Iris pigment epithelial cell (primary cell): ENCODE measurements around the gene SYT5.
"Not testable (repeated sequence)": the region's sequence is repeated elsewhere in the genome, so short reads cannot be mapped to it uniquely, and the experiment has no call there.

Experiments used
- DNase-seq: peaks from one replicate; pipeline ENCODE4 v3.0.0-alpha.2; 2011; ENCODE audit warnings: low read depth

SYT5 gene

DNA sequence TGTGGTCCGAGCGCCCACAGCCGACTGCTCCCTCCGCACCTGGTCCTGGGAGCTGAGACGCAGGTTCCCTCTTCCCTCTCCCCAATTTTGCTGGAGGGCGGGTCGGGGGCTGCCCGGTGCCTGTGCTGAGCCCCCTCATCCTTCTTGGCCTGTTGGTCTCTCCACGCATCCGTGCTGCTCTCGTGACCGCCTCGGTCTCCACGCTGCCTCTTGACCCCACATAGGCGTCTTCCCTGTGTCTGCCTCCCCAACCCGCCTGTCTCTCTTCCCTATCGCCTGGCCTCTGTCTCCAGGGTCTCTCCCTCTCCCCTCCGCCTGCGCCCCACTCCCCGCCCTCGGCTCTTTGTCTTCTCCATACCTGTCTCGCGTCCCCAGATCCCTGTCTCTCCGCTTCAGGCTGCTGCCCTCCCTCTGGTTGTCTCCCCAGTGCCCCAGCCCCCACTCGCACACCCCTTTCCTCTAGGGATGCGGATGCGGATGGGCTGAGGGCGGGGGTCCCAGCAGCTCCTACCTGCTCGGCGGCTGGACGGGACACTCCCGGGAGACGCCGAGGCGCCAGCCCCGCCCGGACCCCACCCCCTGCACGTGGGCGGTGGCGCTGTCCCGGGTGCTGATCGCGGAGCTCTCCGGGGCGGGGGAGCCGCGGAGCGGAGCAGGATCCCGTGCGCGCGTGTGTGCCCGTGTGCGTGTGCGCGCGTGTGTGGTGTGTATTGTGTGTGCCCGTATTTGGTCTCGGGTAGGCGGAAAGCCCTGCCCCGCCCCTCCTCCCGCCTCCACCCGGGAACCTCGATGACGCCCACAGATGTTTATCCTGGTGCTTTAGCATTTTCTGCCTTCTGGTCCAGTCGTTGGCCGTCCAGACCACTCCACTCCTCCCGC, at the start of gene SYT5:
Gene SYT5, minus strand, starts transcription at position 684 of the 879 bp plus-strand sequence. CDS start 1,248 bp downstream, outside the sequence.
- DNase-seq = no peak

DNA sequence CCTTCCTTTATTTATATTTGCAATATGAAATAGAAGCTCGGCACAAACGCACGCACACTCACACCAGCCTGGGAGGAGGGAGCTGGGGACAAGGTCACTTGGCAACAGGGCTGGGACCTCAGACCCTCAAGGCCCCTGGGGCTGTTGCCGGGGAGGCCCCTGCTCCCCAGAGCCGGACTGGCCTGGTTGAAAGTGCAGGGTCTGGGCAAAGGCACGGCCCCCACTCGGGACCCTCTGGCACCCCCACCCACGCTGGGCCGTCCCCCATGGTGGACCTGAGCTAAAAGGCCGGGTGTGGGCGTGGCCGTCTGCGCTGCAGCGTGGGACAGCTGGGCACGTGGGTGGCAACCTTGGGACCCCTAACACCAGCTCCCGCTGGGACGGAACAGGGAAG, 49.7 kb upstream of the SYT5 start:
- DNase-seq = no peak

DNA sequence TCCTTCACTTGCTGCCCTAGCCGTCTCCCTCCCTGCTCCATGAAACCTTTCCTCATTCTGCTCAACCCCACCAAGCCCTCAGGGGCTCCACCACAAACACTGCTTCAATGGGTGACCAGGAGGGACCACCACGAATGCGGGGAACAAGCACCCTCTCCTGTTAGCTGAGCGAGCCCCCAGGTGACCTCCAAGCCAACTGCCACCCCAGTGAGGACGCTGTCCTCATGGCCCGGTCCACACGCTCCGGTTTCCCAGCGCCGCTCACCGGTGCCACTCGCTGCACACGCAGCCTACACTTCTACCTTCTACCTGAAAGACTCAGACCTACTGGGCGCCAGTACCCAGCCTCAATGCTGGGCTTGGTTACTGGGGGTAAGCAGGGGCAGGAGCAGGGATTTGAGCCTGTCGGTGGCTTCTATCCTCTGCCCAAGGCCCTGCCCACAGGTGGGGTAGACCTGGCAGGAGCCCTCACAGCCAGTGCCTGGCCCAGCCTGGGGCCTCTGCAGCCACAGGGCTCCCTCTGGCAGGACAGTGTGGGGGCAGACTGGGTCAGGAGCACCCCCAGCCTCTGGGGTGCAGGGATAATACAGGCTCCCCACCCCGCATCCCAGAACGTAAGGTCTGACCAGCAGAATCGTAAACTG, 49.2 kb upstream of the SYT5 start:
- no peak for DNase-seq

DNA sequence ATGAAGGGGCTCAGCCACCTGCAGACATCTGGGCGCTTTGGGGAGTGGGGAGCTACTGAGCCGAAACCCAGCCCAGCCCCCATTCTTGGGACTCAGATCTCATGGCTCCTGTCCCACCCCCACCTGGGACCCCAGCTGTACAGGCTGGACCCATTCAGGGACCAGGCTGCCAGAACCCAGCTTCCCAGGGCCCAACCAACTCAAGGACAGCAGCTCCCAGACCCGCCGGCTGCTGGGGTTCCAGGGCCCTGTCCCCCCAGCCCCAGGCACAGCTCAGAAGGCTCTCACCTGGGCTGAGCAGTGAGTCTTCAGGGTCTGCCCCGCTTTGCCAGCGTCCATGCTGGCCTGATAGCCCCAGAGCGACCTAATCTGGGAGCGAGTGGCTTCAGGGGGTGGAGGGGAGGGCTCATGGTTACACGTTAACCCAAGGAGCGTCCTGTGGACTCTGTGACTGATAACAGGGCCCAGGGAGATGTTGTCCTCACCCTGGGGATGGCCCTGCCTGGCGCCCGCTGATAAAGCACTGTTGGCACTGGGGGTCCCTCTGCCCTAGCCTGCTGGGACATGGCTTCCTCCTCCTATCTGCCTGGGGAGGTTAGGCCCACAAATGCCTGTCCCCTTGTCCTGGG, 48.4 kb upstream of the SYT5 start, which contains the start of gene TMEM86B:
Gene TMEM86B, minus strand, starts transcription at position 361 of the 629 bp plus-strand sequence. Its CDS starts 22 bp downstream, at position 339.
- DNase-seq = no peak

DNA sequence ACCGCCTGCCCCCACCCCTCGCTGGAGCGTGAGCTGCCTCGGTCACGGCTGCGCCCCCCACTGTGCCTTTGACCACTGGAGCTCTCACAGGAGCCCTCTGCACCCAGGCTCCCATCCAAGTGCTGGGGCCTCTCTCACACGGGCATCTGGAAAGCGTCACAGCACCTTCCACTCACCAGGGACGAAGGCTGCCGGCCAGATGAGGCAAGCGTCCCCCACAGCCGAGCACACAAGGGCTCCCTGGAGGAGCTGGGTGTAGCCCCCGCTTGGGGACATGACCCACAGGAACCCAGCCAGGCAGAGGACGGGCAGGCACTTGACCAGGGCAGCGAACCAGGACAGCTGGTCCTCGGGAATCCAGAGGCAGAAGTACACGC, 47.9 kb upstream of the SYT5 start:
- no peak for DNase-seq

DNA sequence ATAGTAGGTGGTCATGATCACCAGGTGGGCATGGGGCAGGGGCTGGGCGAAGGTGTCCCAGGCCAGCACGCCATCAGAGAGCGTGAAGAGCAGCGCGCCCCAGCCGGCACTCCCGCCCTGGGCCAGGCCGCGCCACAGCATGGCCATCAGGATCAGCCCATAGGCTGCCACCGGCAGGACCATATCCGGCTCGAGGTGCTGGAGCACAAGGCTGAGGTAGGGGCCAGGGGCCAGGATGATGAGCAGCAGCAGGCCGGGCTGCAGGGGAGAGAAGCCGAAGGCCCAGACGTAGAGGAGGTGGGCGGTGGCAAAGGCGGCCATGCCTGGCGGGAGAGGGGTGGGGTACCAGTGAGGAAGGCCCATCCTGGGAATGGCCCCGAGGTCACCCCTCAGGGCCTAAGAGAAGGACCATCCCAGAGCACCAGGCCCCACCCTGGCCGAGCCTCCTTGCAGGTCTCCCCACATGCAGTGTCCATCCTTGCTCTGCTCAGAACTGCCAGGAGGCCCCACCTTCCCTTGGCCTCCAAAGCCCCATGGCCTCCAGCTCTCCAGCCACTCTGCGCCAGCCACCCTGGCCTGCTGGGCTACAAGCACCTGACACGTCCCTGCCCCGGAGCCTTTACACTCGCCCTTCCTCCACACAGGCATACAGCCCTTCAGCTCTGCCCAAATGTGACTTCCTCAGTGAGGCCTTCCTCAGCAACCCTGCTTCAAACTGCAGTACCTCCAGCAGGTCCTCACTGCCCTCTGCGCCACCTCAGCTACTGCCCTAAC, 47.3 kb upstream of the SYT5 start:
- no peak for DNase-seq

DNA sequence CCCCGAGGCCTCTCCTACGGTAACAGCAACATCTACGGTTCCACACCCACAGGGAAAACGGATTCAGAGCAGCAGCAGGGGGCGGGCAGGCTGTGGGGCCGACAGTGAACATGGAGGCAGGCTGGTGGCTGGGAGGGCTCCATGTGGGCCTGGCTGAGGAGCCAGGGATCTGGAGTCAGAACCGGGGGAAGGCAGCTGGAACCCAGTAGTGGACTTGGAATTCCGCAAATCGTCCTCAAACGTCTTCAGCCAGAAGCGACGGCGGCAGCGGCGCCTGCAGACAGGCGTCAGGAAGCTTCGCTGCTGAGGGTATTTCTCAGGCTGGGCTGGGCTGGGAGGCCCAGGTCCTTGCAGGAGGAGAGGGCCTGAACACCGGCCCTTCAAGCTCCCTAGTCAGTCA, 46.7 kb upstream of the SYT5 start:
- no peak for DNase-seq

DNA sequence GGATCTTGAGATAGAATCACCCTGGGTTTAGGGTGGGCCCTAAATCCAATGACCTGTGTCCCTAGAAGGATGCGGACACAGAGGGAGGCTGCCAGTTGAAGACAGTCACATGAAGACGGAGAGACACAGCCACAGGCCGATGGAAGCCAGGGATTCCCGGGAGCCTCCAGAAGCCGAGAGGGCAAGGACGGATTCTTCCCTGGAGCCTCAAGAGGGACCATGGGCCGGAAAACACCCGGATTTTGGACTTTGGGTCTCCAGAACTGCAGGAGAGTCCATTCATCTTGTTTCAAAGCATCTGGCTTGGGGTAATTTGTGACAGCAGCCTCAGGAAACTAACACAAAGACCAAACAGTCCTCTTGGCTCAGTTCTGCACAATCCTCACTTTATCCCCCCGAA, 46.2 kb upstream of the SYT5 start:
- no peak for DNase-seq

DNA sequence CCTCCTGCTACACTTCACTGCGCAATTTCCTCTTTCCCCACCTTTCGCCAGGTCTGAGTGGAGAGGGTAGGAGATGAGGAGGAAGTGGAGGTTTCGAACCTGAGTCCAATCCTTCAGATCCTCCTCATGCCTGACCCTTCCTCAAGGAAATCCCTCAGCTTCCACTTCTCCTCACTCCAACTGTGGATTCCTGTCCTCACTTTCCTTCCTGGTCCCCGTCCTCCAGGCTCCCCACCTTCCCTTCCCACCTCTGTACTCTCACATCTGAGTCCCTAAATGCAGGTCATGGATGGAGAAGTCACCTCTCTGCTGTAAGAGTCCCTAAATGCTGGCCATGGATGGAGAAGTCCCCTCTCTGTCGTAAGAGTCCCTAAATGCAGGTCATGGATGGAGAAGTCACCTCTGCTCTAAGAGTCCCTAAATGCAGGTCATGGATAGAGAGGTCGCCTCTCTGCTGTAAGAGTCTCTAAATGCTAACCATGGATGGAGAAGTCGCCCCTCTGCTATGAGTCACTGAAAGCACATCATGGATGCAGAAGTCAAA, 45.4 kb upstream of the SYT5 start:
- no peak for DNase-seq

DNA sequence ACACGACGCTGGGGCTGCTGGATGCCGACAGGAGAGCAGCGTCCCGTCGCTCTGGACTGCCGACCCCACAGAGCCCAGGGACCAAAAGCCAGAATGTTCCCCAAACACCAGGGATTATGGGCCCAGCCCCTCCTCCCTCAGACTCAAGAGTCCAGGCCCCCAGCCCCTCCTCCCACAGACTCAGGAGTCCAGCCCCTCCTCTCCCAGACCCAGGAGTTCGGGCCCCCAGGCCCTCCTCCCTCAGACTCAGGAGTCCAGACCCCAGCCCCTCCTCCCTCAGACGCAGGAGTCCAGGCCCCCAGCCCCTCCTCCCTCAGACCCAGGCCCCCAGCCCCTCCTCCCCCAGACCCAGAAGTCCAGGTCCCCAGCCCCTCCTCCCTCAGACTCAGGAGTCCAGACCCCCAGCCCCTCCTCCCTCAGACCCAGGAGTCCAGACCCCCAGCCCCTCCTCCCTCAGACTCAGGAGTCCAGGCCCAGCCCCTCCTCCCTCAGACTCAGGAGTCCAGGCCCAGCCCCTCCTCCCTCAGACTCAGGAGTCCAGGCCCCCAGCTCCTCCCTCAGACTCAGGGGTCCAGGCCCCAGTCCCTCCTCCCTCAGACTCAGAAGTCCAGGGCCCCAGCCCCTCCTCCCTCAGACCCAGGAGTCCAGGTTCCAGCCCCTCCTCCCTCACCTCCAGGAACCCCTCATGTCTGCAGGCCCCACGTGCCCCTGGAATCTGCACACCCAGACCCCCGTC, 44.8 kb upstream of the SYT5 start:
- not testable (repeated sequence) for DNase-seq

DNA sequence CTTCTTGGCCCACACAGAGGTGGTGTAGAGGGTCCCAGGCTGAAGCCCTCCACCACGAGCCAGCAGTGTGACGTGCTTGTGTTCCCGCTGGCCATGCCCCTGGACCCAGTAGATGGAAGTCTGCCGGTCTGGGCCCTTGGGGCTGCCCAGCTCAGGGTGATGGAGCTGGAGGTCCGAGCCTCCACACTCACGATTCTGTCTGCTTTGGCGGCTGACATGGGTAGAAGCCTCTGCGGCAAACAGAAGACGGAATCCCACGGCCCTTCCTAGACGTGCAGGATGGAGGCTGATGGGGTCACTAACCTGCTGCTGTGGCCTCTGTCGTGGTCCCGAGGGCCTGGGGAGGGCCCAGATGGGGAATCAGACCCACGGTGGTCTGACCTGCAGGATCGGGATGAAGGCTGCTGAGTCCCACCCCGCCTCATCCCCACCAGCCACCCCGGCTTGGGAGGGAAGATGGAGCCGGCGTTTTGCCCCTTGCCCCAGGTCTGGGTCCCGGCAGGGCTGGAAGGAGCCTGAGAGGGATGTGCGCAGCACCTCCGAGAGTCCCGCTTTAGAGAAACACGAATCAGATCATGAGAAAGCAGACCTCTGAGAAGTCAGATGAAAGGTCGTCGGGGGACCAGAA, 44.1 kb upstream of the SYT5 start:
- no peak for DNase-seq

DNA sequence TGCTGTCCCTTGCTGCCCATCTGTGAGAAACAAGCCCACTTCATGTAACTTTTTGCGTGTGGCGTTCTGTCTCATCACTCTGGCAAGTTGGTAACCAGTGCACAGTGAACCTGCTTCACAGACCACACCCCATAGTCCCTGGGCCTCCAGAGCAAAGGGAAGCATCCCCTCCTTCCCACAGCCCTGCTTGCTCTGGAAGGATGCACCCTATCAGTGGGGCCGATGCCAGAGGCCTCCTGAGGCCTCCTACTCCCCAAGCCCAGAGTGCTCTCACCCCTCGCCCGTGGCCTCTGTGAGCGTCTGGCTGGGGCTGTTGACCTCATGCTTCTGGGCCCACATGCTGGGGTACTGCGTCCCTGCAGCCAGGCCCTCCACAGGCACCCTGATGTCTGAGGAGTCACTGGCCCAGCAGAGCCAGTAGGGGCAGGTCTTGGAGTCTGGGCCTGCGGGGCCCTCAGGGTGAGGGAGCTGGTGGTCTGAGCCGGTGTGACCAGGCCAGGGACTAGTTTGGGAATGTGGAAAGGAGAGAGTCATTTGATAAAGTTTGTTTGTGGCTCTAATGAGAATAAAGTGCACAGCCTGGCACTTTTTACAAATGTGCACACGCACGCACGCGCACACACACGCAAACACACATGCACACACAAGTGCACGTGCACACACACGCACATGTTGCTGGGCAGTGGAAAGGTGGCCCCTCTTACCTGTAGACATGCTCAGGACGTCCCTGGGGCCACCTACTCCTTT, 43.4 kb upstream of the SYT5 start:
- DNase-seq = no peak

DNA sequence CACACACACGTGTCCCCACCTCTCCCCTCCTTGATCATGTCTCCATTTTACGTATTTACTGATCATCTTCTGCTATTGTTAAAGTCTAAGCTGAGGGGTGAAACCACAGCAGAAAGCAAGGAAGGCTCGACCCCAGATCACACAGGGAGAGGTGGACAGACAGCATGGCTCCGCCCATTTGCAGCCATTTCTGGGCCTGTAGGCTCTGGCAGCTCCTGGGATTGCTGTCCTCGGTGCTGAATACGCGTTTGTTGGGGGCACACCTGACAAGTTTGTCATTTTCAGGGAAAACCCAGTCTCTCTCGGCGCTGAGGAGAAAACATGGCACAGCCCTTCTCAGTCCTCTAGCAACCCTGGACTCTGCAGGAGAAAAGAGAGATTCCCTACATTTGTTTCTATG, 40.4 kb upstream of the SYT5 start:
- no peak for DNase-seq

DNA sequence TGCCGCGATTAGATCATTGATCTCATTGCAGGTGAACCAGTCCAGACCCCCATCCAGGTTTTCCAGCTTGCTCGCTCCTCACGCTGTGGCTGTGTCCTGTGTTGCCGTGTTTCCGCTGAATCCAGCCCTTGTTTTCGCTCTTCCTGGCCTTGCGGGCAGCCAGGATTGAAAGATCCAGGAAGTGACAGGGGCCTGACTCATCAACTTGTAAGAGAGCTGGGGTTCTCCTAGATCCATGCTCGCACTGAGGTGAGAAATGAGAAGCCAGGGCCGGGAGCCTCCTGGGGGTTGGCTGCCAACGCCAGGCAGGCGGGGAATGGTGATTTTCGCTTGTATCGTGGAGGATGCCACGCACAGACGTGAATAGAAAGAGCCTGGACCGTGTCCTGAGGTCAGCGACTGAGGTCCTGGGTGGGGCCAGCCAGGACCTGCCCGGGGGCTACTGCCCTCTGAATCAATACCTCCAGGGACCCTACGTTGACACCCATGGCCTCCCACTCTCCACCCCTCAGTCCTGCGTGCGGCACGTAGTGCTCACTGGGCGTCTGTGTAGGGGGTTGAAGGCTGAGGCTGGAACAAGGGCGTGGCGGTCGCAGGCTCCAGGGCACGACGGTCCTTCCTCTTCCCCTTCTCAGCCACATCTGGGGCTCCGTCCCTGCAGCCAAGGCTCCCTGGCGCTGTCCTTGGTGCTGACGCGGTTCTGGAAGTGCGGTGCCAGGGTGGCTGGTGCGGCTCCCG, 36.5 kb upstream of the SYT5 start:
- peak; percentile 100 for DNase-seq

DNA sequence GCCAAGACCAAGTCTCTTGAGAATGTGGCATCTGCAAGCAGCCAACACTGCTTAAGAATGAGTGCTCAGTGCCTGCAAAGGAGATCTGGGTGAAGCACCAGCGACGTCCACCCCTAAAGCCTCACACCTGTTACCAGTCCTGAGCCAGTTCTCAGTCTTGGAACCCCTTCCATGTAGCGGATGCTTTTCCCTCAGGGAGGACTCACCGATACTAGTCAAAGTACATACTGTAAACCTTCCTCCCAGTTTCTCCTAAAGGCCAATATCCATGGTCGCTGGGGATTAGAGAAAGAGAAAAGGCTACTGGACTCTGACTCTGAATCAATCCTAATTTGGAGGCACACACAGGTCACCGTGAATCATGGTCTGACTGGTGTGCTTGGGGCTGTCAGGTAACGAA, 33.5 kb upstream of the SYT5 start:
- DNase-seq = no peak

DNA sequence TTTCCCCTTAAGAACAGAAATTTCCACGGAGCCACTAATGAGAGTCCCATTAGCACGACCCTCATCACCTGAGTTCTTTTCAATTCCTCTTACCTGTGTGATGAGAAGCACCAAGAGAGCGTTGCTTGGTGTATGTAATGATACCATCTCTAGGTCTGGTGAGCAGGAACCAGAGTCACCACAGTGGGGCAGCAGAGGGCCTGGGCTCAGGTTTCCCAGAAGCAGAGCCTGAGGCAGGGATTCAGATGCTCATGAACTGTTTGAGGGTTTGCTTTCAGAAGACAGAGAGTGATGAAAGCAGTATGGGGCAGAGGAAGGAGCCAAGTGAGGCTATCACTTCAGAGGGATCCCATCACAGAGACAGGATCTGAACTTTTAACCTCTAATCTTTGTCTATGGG, 32.4 kb upstream of the SYT5 start:
- DNase-seq = no peak

DNA sequence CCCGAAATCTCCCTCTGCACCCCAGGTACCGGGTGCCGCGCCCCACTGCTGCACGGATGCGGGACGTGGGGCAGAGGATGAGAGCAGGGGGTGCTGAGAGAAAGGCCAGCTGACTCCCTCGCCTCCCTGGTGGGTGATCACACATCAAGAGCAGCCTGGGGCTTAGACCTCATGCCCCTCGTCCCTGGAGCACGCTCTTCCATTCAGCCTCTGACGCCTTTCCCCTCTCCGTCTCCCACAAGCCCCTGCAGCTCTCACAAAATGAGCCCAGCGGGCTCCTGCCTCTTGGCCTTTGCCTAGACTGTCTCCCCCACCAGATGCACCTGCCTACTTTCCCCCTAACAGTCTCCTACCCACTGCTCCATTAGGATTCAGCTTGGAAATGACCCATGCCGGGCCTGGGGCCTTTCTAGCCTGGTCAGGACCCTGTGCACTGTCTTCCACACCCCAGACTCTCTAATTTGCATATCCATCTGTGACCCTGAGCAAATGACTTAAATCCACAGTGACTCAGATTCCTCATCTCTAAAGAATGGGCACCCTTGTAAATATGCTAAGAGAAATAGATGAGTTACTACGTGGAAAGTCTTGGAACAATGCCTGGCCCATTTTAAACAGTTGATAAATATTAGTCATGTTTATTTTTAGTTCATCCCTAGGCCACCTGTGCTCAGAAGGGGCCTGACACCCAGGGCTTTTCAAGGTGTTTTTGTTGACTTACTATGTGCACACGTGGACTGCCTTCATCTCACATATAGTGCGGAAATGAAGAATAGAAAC, 29.8 kb upstream of the SYT5 start:
- peak; percentile 96 for DNase-seq

DNA sequence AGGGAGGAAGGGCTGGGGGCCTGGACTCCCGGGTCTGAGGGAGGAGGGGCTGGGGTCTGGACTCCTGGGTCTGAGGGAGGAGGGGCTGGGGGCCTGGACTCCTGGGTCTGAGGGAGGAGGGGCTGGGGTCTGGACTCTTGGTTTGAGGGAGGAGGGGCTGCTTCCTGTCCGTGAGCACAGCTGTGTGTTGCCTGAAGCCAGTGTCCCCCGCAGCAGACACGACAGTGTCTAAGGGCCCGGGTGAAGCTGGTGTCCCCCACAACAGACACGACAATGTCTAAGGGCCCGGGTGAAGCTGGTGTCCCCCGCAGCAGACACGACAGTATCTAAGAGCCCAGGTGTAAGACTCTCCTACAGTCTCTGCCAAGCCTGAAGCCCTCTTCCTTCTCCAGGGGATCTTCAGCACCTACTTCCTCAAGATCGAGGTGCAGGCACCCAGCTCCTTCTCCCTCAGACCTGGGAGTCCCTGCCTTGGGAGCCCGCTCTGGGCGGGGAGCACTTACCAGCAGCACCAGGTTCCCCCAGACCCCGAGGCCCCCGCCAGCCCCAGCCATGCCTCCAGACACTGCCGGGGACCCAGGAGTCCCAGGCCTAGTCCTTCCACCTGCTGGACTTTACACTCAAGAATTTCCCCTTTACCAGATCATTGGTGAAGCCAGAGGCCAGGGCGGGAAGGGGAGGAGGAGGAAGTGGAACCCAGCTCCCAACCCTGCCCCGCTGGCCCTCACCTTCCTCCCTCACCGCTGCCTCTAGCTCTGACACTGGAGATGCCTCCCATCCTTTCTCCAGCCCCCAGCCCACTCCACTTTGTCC, 29.0 kb upstream of the SYT5 start, which contains the start of gene PTPRH:
Gene PTPRH, minus strand, starts transcription at position 622 of the 813 bp plus-strand sequence. Its CDS starts 68 bp downstream, at position 554.
- DNase-seq = no peak
